ENCODE data around the gene HECA.

DNA sequence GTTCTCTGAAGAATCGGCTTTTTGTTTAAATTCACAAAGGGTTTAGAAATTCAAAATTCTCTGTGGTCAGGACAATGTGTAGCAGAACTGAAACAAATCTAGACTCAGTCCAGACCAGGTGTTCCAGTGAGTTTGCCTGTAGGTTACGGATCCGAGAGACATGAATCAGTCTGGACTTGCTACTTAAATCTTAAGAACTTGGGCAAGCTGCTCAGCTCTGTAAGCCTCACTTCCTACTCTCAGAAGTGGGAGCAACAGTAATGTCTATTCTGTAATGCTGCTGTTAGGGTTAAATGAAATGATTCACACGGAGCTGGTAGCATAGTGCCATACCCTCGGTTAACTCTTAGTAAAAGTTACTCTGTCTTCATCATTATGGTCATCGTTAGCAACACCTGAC, 37.7 kb downstream of the HECA start:
- TF ChIP-seq, protein P1, sequence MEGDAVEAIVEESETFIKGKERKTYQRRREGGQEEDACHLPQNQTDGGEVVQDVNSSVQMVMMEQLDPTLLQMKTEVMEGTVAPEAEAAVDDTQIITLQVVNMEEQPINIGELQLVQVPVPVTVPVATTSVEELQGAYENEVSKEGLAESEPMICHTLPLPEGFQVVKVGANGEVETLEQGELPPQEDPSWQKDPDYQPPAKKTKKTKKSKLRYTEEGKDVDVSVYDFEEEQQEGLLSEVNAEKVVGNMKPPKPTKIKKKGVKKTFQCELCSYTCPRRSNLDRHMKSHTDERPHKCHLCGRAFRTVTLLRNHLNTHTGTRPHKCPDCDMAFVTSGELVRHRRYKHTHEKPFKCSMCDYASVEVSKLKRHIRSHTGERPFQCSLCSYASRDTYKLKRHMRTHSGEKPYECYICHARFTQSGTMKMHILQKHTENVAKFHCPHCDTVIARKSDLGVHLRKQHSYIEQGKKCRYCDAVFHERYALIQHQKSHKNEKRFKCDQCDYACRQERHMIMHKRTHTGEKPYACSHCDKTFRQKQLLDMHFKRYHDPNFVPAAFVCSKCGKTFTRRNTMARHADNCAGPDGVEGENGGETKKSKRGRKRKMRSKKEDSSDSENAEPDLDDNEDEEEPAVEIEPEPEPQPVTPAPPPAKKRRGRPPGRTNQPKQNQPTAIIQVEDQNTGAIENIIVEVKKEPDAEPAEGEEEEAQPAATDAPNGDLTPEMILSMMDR (IDR thresholded peaks at IDR 0.05; ENCODE audit: insufficient read depth, low read length, poor library complexity, severe bottlenecking) = no peak
- no peak for TF ChIP-seq EZH2phosphoT487 (conservative IDR thresholded peaks at IDR 0.05; ENCODE audit: low read length)
